Dermis blood vessel endothelial cell (primary cell): ENCODE data around the gene TTC29. TPM values are rescaled to one million over a fixed set of nuclear protein-coding genes. Genes with fewer than 3 reads are reported as not detected.

ENCODE experiments used
- DNase-seq: peaks from one replicate; pipeline ENCODE4 v3.0.0; 2010
- total RNA-seq: library from RNA; depleted of rRNA; stranded (reverse); fragments of >200 nt; gene quantifications from 2 replicates; pipeline ENCODE4 v1.2.3, GENCODE V29; 2014

Gene TTC29, protein sequence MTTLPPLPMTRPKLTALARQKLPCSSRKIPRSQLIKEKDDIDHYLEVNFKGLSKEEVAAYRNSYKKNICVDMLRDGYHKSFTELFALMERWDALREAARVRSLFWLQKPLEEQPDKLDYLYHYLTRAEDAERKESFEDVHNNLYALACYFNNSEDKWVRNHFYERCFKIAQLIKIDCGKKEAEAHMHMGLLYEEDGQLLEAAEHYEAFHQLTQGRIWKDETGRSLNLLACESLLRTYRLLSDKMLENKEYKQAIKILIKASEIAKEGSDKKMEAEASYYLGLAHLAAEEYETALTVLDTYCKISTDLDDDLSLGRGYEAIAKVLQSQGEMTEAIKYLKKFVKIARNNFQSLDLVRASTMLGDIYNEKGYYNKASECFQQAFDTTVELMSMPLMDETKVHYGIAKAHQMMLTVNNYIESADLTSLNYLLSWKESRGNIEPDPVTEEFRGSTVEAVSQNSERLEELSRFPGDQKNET
- not detected in 2 replicates for total RNA-seq

DNA sequence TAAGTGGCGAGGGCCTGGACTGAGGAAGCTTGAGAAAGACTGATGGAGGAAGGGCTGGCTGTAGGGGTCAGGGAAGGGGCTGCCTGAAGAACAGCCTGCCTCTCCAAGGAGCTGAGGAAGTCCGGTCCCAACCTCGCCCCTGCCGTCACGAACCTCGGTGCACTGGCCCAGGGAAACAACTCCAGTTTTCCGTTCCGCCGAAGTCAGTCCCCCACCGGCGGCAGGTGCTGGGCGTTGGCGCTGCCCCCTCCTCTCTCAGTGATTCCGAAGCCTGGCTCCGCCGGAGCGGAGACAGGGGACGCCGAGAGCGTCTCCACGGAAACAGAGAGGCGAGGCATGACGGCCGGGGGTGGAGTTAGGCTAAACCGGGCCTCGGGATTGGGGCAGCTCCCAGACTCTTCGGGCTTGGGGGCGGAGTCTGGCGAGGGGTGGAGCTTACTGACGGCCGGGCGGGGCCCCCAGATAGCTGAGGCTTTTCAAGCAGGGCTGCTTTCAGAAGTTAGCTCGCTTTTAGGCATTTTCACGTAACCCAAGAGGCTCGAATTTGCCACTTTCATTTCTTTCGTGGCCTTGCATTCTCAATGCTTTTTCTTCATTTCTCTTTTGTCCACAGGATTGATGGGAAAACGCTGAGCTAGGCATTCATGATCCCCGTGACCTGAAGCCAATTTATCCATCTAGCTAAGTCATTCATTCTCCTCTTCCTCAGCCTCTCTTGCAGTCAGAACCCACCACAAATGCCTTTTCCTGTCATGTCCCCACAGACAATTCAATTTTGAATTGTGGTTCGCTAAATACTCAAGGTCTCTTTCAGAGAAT lies at the start of gene TTC29:
Gene TTC29 (minus strand): TSS at position 309 of the 819 bp plus-strand sequence. CDS start 5,969 bp downstream, outside the sequence.
- DNase-seq, result peak; percentile 85

- DNase-seq, result no peak
These were observed 36.0 kb upstream of the TTC29 start for GRCh38 chr4:146981651-146982050.

GRCh38 chr4:146978641-146979040 lies 33.0 kb upstream of the TTC29 start:
- no peak for DNase-seq

DNA sequence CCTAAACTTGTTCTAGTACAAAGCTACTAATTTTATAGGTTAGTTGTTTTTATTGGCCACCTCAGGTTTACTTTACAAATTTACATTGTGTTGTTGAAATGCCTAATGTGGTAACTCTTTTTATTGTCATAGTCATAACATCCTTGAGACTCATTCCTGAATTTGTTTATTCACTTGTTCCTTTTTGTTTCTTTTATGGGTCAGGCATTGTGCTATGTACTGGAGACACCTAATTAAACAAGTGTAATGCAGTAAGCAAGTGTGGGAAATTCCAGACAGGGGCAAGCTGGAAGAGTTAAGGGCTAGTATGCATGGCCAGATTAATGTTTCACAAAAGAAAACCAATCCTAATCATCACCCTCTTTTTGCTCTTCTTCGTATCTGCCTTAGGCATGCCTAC lies 30.5 kb upstream of the TTC29 start:
- DNase-seq, result peak; percentile 24

GRCh38 chr4:146975527-146975926 lies 29.9 kb upstream of the TTC29 start:
- peak; percentile 41 for DNase-seq

DNA sequence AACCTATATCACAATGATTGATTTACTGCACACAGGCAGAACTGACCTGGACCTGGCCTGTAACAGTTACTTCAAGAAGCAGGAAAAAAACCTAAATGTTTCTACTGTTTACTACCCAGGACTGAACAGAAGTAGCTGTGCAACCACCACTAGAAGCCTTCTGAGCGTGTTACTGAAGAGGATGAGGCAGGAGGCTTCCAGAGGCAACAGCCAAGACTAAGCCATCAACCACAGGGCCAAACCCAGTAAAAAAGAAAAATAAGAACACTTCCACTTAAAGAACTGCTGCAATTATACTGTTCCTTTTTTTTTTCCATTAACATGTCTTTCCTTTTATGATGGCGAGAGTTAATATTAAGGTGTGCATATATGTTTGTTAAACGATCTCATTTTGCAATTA lies 29.4 kb upstream of the TTC29 start:
- DNase-seq, result no peak

DNA sequence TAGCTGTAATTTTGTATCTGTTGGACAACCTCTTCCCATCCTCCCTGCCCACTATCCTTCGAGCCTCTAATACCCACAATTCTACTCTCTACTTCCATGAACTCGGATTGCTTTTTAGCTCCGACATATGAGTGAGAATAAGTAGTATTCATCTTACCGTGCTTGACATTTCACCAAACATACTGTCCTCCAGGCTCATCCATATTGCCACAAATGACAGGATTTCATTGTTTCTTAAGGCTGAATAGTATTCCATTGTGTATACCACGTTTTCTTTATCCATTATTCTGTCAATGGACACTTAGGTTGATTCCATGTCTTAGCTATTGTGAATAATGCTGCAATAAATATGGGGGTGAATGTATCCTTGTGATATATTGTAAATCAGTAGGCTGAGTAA lies 26.4 kb upstream of the TTC29 start:
- DNase-seq, result no peak

- DNase-seq, result no peak
These were observed 23.5 kb upstream of the TTC29 start for GRCh38 chr4:146969126-146969525.

DNA sequence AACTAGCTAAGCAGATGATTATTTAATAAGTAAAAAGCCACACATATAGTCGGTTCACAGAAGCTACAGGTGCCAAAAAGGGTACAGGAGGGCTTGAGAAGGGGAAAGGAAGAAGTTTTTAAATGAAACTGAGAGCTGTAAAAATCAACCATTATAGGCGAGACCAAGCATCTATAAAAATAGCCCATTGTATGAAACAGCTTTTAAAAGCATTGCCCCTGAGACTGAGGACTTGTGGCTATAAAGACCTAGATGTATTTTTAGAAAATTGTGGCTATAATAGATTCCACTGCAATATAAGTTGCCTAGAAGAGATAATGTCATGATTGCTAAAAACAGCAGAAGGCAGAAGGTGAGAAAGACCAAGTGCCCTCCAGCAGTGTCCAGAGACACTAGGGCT lies 15.0 kb upstream of the TTC29 start:
- no peak for DNase-seq

GRCh38 chr4:146959692-146960091 lies 14.0 kb upstream of the TTC29 start:
- peak; percentile 30 for DNase-seq

- DNase-seq, result peak; percentile 73
These were observed 11.6 kb upstream of the TTC29 start for GRCh38 chr4:146957237-146957636.

GRCh38 chr4:146952896-146953295 lies 7.2 kb upstream of the TTC29 start:
- no peak for DNase-seq

GRCh38 chr4:146949559-146949958 lies 3.9 kb upstream of the TTC29 start:
- no peak for DNase-seq

GRCh38 chr4:146943691-146944375 lies 1.8 kb downstream of the TTC29 start:
- peak; percentile 26 for DNase-seq

- no peak for DNase-seq
These were observed 13.5 kb downstream of the TTC29 start for GRCh38 chr4:146932116-146932515.

GRCh38 chr4:146930673-146931072 lies 15.0 kb downstream of the TTC29 start:
- DNase-seq, result no peak

DNA sequence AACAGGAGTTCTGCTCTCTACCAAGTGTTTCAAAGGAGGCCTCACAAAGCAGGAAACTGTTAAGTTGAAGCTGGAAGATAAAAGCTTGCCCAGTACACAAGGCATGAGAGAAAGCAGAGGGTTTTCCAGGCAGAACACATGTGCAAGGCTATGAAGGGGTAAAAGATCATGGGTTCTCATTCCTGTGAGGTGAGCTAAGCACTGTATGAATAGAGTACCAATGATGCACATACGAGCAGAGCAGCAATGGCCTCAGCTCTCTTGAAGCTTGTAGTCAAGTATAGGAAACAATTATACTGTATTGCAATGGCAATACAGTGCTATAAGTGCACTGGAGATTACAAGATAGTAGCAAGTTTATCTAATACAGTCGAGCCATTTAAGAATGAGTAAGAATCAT lies 18.0 kb downstream of the TTC29 start:
- no peak for DNase-seq

GRCh38 chr4:146916479-146917076 lies 29.1 kb downstream of the TTC29 start:
- peak; percentile 72 for DNase-seq

DNA sequence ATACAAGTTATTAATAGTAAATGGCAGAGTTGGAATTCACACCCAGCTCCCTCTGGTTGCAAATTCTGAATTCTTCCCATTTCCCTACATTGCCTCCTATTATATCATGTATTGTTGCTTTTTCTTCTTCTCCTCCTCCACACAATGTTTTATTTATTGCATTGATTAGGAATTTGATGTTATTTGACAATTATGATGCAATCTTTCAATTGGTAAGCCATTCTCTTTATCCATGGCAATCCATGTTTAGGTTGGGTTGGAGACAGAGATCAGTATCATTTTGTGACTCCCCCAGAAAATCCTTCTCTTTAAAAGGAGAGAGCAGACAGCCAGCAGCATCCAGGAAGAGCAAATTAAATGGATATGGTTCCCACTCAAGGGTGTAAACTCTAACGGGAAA lies 30.5 kb downstream of the TTC29 start:
- no peak for DNase-seq

DNA sequence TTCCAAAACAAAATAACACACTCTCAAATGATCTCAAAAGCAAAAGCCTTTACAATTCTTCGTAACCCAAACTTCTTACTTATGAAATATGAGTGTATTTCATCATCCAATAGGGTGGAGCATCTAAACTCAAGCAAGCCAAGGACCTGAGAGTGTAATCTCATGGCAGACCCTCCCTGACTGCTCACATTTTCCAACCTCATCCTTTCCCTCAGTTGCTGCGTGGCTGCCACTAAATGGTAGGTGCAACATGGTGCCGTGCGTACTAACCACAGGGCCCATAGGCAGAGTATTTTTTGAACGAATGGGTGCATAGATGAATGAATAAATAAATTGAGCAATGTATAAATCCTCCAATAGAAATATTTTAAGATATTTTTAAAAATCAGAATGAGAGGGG lies 45.4 kb downstream of the TTC29 start:
- DNase-seq, result no peak

- no peak for DNase-seq
These were observed 55.4 kb downstream of the TTC29 start for GRCh38 chr4:146890301-146890700.

- no peak for DNase-seq
These were observed 62.6 kb downstream of the TTC29 start for GRCh38 chr4:146883070-146883469.

- no peak for DNase-seq
These were observed 88.4 kb downstream of the TTC29 start for GRCh38 chr4:146857298-146857697.
